GM20431 (cell line): ENCODE measurements around the gene MX2.

ENCODE experiments used
- in situ Hi-C: fragments of 300-500 bp; cut with MseI, MboI; formaldehyde crosslinking; loops from one replicate; pipeline ENCODE4 v1.15.0; 2020; ENCODE audit warnings: low sequenced_read_pairs; ENCODE audit not compliant: unreplicated experiment

MX2 gene

DNA sequence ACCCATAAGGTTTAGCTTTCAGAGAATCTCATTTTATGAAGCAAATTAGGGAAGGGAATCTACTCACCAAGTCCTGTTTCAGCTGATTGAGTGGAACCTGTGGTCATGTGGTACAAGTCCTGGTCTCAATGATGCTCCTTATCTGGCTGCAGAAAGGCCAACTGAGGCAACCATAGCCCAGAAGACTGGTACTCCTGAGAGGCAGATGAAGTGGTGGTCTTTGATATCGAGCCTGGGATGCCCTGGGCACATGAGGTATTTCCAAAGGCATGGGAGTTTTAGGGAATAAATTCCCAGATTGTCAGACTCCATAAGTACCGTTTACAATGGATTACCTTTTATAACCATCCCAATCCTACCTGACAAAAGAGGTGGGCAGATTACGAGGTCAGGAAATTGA, 67.5 kb downstream of the MX2 start:
- in situ Hi-C loops, result no loop called here

- in situ Hi-C loops, result no loop called here
Observed at GRCh38 chr21:41429925-41430491, 68.2 kb downstream of the MX2 start.

DNA sequence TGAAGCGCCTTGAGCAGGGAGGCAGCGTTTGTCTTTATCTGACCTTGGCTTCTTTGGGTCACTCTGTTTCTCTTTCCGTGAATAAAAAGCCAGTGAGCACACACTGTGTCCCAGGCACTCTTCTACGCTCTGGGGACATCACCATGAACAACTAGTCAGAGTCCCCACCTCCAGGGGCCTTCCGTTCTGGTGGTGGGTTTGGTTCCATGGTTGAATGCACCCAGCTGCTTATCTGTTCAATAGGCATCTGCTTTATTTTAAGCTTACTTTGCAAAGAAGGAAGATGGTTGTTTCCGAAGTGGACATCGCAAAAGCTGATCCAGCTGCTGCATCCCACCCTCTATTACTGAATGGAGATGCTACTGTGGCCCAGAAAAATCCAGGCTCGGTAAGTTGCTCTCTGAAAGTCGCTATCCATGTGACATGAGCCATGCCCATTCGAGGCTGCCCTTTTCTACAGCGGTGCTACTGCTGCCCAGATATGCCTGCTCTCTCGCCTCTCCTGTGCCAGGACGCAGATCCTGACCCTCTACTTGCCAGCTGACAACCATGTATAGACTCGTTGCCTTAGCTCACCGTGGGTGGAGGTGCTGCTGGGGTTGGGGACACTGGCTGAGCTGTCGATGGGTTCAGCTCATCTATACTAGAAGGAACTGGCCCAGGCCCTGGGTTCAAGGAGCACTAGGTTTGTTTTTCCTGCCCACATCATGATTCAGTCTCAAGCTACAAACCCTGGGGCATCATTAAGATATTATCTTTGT, 70.1 kb downstream of the MX2 start:
- in situ Hi-C loops, result no loop called here

- in situ Hi-C loops, result no loop called here
Observed at GRCh38 chr21:41432562-41433460, 71.0 kb downstream of the MX2 start.

GRCh38 chr21:41433566-41433965, 71.7 kb downstream of the MX2 start:
- in situ Hi-C loops, result no loop called here

DNA sequence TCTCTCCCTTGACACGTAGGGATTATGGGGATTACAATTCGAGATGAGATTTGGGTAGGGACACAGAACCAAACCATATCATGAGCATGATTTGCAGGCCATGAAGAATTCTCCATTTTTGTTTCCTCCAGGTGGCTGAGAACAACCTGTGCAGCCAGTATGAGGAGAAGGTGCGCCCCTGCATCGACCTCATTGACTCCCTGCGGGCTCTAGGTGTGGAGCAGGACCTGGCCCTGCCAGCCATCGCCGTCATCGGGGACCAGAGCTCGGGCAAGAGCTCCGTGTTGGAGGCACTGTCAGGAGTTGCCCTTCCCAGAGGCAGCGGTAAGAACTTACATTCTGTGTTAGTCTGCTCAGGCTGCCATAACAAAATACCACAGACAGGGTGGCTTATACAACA, 73.9 kb downstream of the MX2 start:
- in situ Hi-C loops, result no loop called here

GRCh38 chr21:41437729-41438128, 75.9 kb downstream of the MX2 start:
- in situ Hi-C loops, result no loop called here

GRCh38 chr21:41438425-41439113, 76.7 kb downstream of the MX2 start:
- in situ Hi-C loops, result no loop called here

DNA sequence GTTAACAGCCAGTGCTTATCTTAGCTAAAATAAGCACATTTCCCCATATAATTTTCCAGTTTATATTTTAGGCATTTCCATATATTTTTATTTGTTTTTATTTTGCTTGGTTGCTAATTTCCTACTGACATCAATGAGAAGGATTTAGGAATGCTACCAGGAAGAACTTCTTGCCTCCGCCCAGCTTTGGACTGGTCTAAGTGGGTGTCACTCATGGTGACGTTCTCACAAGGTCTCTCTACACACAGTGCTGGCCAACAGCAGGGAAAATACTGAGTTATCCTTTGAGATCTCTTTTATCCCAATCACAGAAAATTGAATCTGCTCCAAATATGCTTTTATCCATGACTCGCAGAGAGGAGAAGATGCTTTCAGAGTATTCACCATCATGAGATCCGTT, 77.4 kb downstream of the MX2 start:
- in situ Hi-C loops, result no loop called here

DNA sequence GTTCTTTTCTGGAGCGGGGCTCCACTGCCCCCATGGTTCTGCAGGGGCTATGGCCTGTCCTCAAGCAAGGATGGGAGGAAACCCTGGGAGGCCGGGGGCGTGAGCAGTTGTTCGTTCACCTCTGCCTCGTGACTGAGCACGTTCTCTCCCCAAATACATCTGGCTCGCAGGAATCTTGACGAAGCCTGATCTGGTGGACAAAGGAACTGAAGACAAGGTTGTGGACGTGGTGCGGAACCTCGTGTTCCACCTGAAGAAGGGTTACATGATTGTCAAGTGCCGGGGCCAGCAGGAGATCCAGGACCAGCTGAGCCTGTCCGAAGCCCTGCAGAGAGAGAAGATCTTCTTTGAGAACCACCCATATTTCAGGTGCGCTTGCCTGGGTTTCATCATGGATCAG, 79.7 kb downstream of the MX2 start:
- in situ Hi-C loops, result no loop called here

GRCh38 chr21:41442481-41443186, 80.8 kb downstream of the MX2 start:
- in situ Hi-C loops, result no loop called here

- in situ Hi-C loops, result no loop called here
Observed at GRCh38 chr21:41443562-41443961, 81.7 kb downstream of the MX2 start.

DNA sequence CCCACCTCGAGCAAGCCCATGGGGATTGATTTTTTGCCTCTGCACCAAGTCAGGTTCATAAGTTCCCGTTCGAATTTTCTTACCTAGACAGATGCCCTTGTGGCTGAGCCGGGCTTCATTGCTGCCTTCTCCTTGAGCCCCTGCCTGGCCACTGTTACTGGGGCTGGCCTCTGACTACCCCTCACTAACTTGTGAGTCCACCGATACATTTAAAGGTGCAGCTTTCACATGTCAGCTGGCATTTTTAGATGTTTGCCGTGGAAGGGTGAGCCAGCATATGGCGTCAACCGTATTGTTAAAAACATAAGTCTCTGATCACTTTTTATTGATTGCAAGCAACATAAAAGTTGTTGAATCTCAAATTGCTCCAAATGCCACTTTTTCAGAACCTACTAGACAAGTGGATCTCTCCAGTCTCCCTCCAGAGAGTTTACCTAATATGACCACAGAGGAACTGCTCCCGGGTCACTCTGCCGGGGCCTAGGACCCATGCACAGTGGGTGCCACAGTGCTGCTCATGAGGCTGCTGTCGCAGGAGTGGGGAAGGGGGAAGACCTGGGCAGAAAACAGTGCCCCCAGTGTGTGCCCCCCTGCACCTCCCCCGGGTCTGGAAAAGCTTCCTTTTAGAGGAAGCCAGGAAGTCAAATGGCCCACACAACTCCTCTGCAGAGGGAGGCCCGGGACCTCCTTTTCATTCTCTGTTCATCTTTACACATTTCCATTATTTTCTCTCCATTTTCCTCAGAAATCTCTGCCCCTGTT, 83.1 kb downstream of the MX2 start:
- in situ Hi-C loops, result no loop called here

GRCh38 chr21:41445465-41445862, 83.6 kb downstream of the MX2 start:
- in situ Hi-C loops, result no loop called here

- in situ Hi-C loops, result no loop called here
Observed at GRCh38 chr21:41446586-41446985, 84.8 kb downstream of the MX2 start.

- in situ Hi-C loops, result no loop called here
Observed at GRCh38 chr21:41447356-41447755, 85.5 kb downstream of the MX2 start.

- in situ Hi-C loops, result loop anchor here (25.0 kb wide), 1 partner anchor 162 kb away; no protein-coding TSS in a partner anchor
Observed at GRCh38 chr21:41449613-41450012, 87.8 kb downstream of the MX2 start.

DNA sequence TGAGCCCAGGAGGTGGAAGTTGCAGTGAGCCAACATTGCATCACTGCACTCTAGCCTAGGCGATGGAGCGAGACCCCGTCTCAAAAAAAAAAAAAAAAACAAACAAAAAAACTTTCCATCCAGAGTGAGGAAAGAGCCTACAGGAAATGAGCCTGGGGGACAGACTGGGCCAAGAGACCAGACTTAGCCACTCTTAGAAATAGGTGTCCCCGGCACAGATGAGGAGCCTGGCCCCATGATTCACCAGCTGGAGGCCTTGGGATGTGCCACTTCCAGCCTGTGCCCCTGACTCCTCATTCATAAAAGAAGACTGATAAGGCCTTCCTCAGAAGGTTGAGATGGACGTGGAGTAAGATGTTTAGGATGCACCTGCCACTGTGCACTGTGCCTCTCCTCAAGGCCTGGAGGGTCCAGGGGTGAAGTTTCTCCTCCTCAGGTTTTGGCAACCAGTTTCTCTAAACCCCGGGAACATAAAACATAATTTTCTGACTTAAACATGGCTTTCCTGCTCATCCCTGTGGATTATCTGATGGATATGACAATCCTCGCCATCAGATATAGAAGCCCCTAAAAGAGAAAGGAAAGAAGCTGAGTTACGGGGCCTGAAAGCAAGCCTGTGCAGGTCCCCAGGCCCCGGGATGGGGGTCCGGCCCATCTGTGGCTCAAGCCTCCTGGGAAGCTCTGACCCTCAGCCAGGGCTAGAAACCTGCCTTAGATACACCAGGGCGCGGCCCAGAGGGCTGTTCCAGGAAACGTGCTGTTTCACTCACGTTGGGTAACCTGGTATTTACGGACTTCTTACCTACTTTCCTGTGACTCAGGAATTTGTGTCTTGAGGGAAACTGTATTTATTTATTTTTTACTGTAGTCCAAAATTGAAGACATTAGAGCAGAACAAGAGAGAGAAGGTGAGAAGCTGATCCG, 90.2 kb downstream of the MX2 start:
- in situ Hi-C loops, result loop anchor here (25.0 kb wide), 1 partner anchor 165 kb away; no protein-coding TSS in a partner anchor
